ENCODE data around the gene TOGARAM2.

The TOGARAM2 gene

DNA sequence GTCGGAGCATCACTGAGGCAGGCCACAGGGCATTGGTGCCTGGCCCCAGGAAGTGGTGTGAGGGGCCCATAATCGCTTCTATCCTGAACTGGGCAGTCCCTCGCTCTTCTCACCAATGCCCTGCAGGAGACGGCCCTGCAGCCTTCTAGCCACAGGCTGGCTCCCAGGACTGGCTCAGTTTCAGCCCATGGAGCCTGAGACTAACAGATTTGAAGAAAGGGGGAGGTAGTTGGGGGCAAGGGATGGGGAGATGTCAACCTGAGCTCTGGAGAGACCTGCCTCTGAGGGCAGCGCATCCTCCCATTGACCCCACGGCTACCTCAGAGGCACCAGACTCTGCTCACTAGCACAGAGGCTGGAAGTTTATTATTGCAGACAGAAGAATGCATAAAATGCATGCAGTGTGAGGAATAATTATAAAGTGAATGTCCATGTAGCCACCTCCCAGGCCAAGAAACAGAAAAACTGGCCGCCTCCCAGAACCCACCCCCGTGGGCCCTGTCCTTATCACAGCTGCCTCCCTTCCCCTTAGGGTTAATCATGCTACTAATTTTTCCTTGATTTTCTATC lies 1.4 kb downstream of the TOGARAM2 start:
- H3K4me3 ChIP-seq (ENCODE audit: insufficient read depth, low read depth, low read length), result no peak overlapping the region
- 89 to 90% methylated on average over 8 of the region's 8 CpGs for WGBS, 2 experiments
- H3K36me3 ChIP-seq (ENCODE audit: control insufficient read depth, insufficient read depth, low read length), result no peaks in the 10 kb centered on the region

GRCh38 chr2:28986429-28986828 lies 5.3 kb downstream of the TOGARAM2 start:
- no peaks in the 10 kb centered on the region for H3K9me3 ChIP-seq (ENCODE audit: control insufficient read depth, low read length)
- H3K36me3 ChIP-seq (ENCODE audit: control insufficient read depth, insufficient read depth, low read length), result no peaks in the 10 kb centered on the region
- no peaks in the 10 kb centered on the region for H3K27me3 ChIP-seq (ENCODE audit: control insufficient read depth, insufficient read depth, low read length, poor library complexity, severe bottlenecking)
- 71 to 72% methylated on average over 4 of the region's 4 CpGs for WGBS, 2 experiments
- H3K27ac ChIP-seq (ENCODE audit: insufficient read depth, low read depth, low read length, poor library complexity, severe bottlenecking), result no peak overlapping the region
- H3K4me1 ChIP-seq (ENCODE audit: control insufficient read depth, insufficient read depth, low read length), result peaks cover 10% of the 10 kb centered on the region
- H3K4me3 ChIP-seq (ENCODE audit: insufficient read depth, low read depth, low read length), result no peak overlapping the region

More for the DNA sequence above, 1.4 kb downstream of the TOGARAM2 start:
- H3K27me3 ChIP-seq (ENCODE audit: control insufficient read depth, insufficient read depth, low read length, poor library complexity, severe bottlenecking), result no peaks in the 10 kb centered on the region
- no peak overlapping the region for H3K27ac ChIP-seq (ENCODE audit: insufficient read depth, low read depth, low read length, poor library complexity, severe bottlenecking)
- H3K4me1 ChIP-seq (ENCODE audit: control insufficient read depth, insufficient read depth, low read length), result peaks cover 20% of the 10 kb centered on the region
- H3K9me3 ChIP-seq (ENCODE audit: control insufficient read depth, low read length), result no peaks in the 10 kb centered on the region

GRCh38 chr2:28989973-28990372 lies 8.9 kb downstream of the TOGARAM2 start:
- no peaks in the 10 kb centered on the region for H3K36me3 ChIP-seq (ENCODE audit: control insufficient read depth, insufficient read depth, low read length)
- no peaks in the 10 kb centered on the region for H3K27me3 ChIP-seq (ENCODE audit: control insufficient read depth, insufficient read depth, low read length, poor library complexity, severe bottlenecking)
- H3K4me1 ChIP-seq (ENCODE audit: control insufficient read depth, insufficient read depth, low read length), result no peaks in the 10 kb centered on the region
- no peaks in the 10 kb centered on the region for H3K9me3 ChIP-seq (ENCODE audit: control insufficient read depth, low read length)
- H3K4me3 ChIP-seq (ENCODE audit: insufficient read depth, low read depth, low read length), result no peak overlapping the region
- WGBS, 2 experiments, result 94% methylated on average over 5 of the region's 5 CpGs
- H3K27ac ChIP-seq (ENCODE audit: insufficient read depth, low read depth, low read length, poor library complexity, severe bottlenecking), result no peak overlapping the region

- H3K4me1 ChIP-seq (ENCODE audit: control insufficient read depth, insufficient read depth, low read length), result no peaks in the 10 kb centered on the region
- H3K27me3 ChIP-seq (ENCODE audit: control insufficient read depth, insufficient read depth, low read length, poor library complexity, severe bottlenecking), result no peaks in the 10 kb centered on the region
- no peak overlapping the region for H3K27ac ChIP-seq (ENCODE audit: insufficient read depth, low read depth, low read length, poor library complexity, severe bottlenecking)
- H3K4me3 ChIP-seq (ENCODE audit: insufficient read depth, low read depth, low read length), result no peak overlapping the region
- no peaks in the 10 kb centered on the region for H3K9me3 ChIP-seq (ENCODE audit: control insufficient read depth, low read length)
- WGBS, 2 experiments, result 84 to 86% methylated on average over 16 of the region's 16 CpGs
- no peaks in the 10 kb centered on the region for H3K36me3 ChIP-seq (ENCODE audit: control insufficient read depth, insufficient read depth, low read length)
Observed at GRCh38 chr2:28990445-28990844, 9.3 kb downstream of the TOGARAM2 start.

- H3K4me1 ChIP-seq (ENCODE audit: control insufficient read depth, insufficient read depth, low read length), result no peaks in the 10 kb centered on the region
- no peaks in the 10 kb centered on the region for H3K9me3 ChIP-seq (ENCODE audit: control insufficient read depth, low read length)
- WGBS, 2 experiments, result 89 to 94% methylated on average over 4 of the region's 4 CpGs
- H3K4me3 ChIP-seq (ENCODE audit: insufficient read depth, low read depth, low read length), result no peak overlapping the region
- no peaks in the 10 kb centered on the region for H3K36me3 ChIP-seq (ENCODE audit: control insufficient read depth, insufficient read depth, low read length)
- H3K27me3 ChIP-seq (ENCODE audit: control insufficient read depth, insufficient read depth, low read length, poor library complexity, severe bottlenecking), result no peaks in the 10 kb centered on the region
- H3K27ac ChIP-seq (ENCODE audit: insufficient read depth, low read depth, low read length, poor library complexity, severe bottlenecking), result no peak overlapping the region
Observed at GRCh38 chr2:28991021-28991420, 9.9 kb downstream of the TOGARAM2 start.

GRCh38 chr2:28991460-28991859 lies 10.4 kb downstream of the TOGARAM2 start:
- H3K9me3 ChIP-seq (ENCODE audit: control insufficient read depth, low read length), result no peaks in the 10 kb centered on the region
- H3K27ac ChIP-seq (ENCODE audit: insufficient read depth, low read depth, low read length, poor library complexity, severe bottlenecking), result no peak overlapping the region
- WGBS, 2 experiments, result 91 to 96% methylated on average over 9 of the region's 9 CpGs
- H3K36me3 ChIP-seq (ENCODE audit: control insufficient read depth, insufficient read depth, low read length), result no peaks in the 10 kb centered on the region
- no peak overlapping the region for H3K4me3 ChIP-seq (ENCODE audit: insufficient read depth, low read depth, low read length)
- no peaks in the 10 kb centered on the region for H3K4me1 ChIP-seq (ENCODE audit: control insufficient read depth, insufficient read depth, low read length)
- no peaks in the 10 kb centered on the region for H3K27me3 ChIP-seq (ENCODE audit: control insufficient read depth, insufficient read depth, low read length, poor library complexity, severe bottlenecking)

- Histone ChIP-seq H3K4me3 (ENCODE audit: insufficient read depth, low read depth, low read length) (no peak overlapping the region), H3K9me3 (ENCODE audit: control insufficient read depth, low read length) (no peaks in the 10 kb centered on the region), H3K27ac (ENCODE audit: insufficient read depth, low read depth, low read length, poor library complexity, severe bottlenecking) (no peak overlapping the region), H3K4me1 (ENCODE audit: control insufficient read depth, insufficient read depth, low read length) (peaks cover 5% of the 10 kb centered on the region), H3K27me3 (ENCODE audit: control insufficient read depth, insufficient read depth, low read length, poor library complexity, severe bottlenecking) (no peaks in the 10 kb centered on the region), H3K36me3 (ENCODE audit: control insufficient read depth, insufficient read depth, low read length) (no peaks in the 10 kb centered on the region)
- 88 to 91% methylated on average over 6 of the region's 6 CpGs for WGBS, 2 experiments
Observed at GRCh38 chr2:28993206-28993960, 12.3 kb downstream of the TOGARAM2 start.

DNA sequence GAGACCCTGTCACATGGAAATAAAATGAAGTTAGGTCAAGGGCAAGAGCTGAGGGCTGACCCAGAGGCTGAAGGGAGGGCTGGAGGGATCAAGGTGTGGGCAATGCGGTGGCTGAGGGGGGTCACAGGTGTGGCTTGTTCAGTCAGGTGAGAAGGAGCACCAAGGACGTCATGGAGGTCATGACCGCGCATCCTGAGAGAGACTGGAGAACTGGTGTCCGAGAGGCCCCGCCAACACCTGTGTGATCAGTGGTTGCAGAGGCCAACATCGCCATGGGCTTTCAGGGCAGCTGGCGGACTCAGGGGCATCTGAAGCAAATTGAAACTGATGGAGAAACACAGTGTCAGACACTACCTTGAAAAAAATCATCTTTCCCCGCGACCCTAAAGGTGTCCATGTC lies 13.0 kb downstream of the TOGARAM2 start:
- H3K36me3 ChIP-seq (ENCODE audit: control insufficient read depth, insufficient read depth, low read length), result no peaks in the 10 kb centered on the region
- no peaks in the 10 kb centered on the region for H3K27me3 ChIP-seq (ENCODE audit: control insufficient read depth, insufficient read depth, low read length, poor library complexity, severe bottlenecking)
- no peaks in the 10 kb centered on the region for H3K9me3 ChIP-seq (ENCODE audit: control insufficient read depth, low read length)
- H3K4me3 ChIP-seq (ENCODE audit: insufficient read depth, low read depth, low read length), result no peak overlapping the region
- peaks cover 5% of the 10 kb centered on the region for H3K4me1 ChIP-seq (ENCODE audit: control insufficient read depth, insufficient read depth, low read length)
- 94 to 95% methylated on average over 10 of the region's 10 CpGs for WGBS, 2 experiments
- H3K27ac ChIP-seq (ENCODE audit: insufficient read depth, low read depth, low read length, poor library complexity, severe bottlenecking), result no peak overlapping the region

DNA sequence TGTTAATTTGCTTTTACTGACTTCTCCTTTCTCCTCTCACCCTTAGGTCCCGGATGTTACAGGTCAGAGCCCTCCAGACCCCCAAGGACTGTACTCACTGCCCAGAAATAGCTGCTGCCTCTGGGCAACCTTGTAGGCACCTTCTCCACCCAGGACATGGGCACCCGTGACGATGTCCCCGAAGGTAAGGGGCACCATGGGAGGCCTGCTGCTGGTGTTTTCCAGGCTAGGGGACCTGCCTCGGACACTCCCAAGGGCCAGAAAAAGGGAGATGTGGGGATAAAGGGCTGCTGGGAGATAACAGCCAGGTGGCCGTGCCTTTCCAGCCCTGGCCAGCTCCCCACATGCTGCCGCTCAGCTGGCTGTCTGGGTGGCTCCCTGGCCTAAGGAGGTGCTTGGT lies 13.6 kb downstream of the TOGARAM2 start:
- Histone ChIP-seq H3K36me3 (ENCODE audit: control insufficient read depth, insufficient read depth, low read length) (no peaks in the 10 kb centered on the region), H3K27ac (ENCODE audit: insufficient read depth, low read depth, low read length, poor library complexity, severe bottlenecking) (no peak overlapping the region), H3K4me1 (ENCODE audit: control insufficient read depth, insufficient read depth, low read length) (peaks cover 5% of the 10 kb centered on the region), H3K4me3 (ENCODE audit: insufficient read depth, low read depth, low read length) (no peak overlapping the region), H3K9me3 (ENCODE audit: control insufficient read depth, low read length) (no peaks in the 10 kb centered on the region), H3K27me3 (ENCODE audit: control insufficient read depth, insufficient read depth, low read length, poor library complexity, severe bottlenecking) (no peaks in the 10 kb centered on the region)
- 87 to 89% methylated on average over 7 of the region's 7 CpGs for WGBS, 2 experiments

DNA sequence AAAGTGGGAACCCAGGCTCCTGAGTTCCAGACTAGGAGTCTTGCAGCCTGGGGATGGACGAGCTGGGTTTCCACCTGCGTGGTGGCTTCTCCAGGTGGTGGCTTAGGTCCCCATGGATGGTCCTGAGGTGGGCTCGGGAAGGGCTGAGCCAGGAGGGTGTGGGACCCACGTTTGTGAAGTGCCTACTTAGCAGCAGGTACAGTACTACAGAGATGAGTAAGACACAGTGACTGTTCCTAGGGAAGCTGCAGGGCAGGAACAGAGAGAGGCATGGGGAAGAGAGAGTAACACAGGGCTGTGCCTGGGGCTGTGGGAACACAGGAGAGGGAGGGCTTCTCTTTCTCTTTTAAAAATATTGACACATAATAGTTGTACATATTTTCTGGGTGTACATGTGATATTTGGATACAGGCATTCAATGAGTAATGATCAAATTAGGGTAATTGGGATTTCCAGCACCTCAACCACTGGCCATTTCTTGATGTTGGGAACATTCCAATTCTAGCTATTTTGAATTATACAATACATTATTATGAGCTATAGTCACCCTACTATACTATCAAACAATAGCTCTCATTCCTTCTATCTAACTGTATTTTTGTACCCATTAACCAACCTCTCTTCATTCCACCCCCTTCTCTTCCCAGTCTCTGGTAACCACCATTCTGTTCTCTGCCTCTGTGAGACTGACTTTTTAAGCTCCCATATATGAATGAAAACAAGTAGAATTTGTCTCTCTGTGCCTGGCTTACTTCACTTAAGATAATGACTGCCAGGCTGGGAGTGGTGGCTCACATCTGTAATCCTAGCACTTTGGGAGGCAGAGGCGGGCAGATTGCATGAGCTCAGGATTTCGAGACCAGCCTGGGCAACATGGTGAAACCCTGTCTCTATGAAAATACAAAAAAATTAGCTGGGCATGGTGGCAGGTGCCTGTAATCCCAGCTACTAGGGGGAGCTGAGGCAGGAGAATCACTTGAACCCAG lies 15.0 kb downstream of the TOGARAM2 start:
- Histone ChIP-seq H3K4me3 (ENCODE audit: insufficient read depth, low read depth, low read length) (no peak overlapping the region), H3K27ac (ENCODE audit: insufficient read depth, low read depth, low read length, poor library complexity, severe bottlenecking) (no peak overlapping the region), H3K9me3 (ENCODE audit: control insufficient read depth, low read length) (no peaks in the 10 kb centered on the region), H3K36me3 (ENCODE audit: control insufficient read depth, insufficient read depth, low read length) (no peaks in the 10 kb centered on the region), H3K27me3 (ENCODE audit: control insufficient read depth, insufficient read depth, low read length, poor library complexity, severe bottlenecking) (no peaks in the 10 kb centered on the region), H3K4me1 (ENCODE audit: control insufficient read depth, insufficient read depth, low read length) (peaks cover 5% of the 10 kb centered on the region)
- WGBS, 2 experiments, result 80 to 82% methylated on average over 6 of the region's 6 CpGs

Data from ectodermal cell (in vitro differentiated cells).